Sigmoid colon (tissue), 4 donors: ENCODE measurements around the gene SLC2A1.

Experiments
- CTCF ChIP-seq, 4 experiments: fragments of 450-650 bp in 3 of 4; fragments of 200-600 bp in 1 of 4; IDR thresholded peaks; one replicate each; pipeline ENCODE4 v1.5.1; 2016 to 2019; ENCODE audit warnings: antibody characterized with exemption in 4 of 4, mild to moderate bottlenecking in 3 of 4, moderate library complexity in 2 of 4
- POLR2A ChIP-seq, 2 donors: fragments of 450-650 bp; IDR thresholded peaks; one replicate each; pipeline ENCODE4 v1.6.1; 2016; ENCODE audit warnings: antibody characterized with exemption in 2 of 2, mild to moderate bottlenecking in 2 of 2, moderate library complexity in 2 of 2
- POLR2AphosphoS5 ChIP-seq, 4 donors: sonication (generic); formaldehyde crosslinking; IDR thresholded peaks; one replicate each; pipeline ENCODE4 v1.6.1; 2017; ENCODE audit warnings: antibody characterized with exemption in 4 of 4

- no peak for TF ChIP-seq CTCF (IDR thresholded peaks at IDR 0.05)
- no peak for TF ChIP-seq POLR2A (IDR thresholded peaks at IDR 0.05)
- no peak for TF ChIP-seq POLR2AphosphoS5 (IDR thresholded peaks at IDR 0.05)
Observed at GRCh38 chr1:42978317-42979035, 19.8 kb upstream of the SLC2A1 start.
